Uterus (tissue), 4 donors: Measurements from ENCODE around the gene TICAM2. TPM values are rescaled to one million over a fixed set of nuclear protein-coding genes. Genes with fewer than 3 reads are reported as not detected.

Source experiments
- DNase-seq, 2 donors: peaks; one replicate each; pipeline ENCODE4 v3.0.0-alpha.2; 2019 to 2020
- H3K27ac ChIP-seq, 2 donors: fragments of 200-600 bp; sonication (generic); 1 replicate in 1 of 2; 2 replicates in 1 of 2; pipeline ENCODE4 v1.5.1; 2016 to 2018
- H3K27me3 ChIP-seq, 2 donors: fragments of 200-600 bp; sonication (generic); one replicate each; pipeline ENCODE4 v1.5.1; 2018 to 2019; ENCODE audit warnings: control low read depth in 1 of 2
- H3K36me3 ChIP-seq, 2 donors: fragments of 200-600 bp; sonication (generic); one replicate each; pipeline ENCODE4 v1.5.1; 2019; ENCODE audit warnings: control low read depth in 1 of 2
- H3K4me1 ChIP-seq, 2 donors: fragments of 200-600 bp; sonication (generic); one replicate each; pipeline ENCODE4 v1.5.1; 2018 to 2019; ENCODE audit warnings: control low read depth in 1 of 2
- H3K4me3 ChIP-seq, 2 donors: fragments of 200-600 bp; sonication (generic); 1 replicate in 1 of 2; 2 replicates in 1 of 2; pipeline ENCODE4 v1.5.1; 2018 to 2019; ENCODE audit warnings: mild to moderate bottlenecking in 1 of 2
- H3K9me3 ChIP-seq, 2 donors: fragments of 200-600 bp; sonication (generic); one replicate each; pipeline ENCODE4 v1.5.1; 2019; ENCODE audit warnings: control low read depth in 1 of 2
- CTCF ChIP-seq, 4 experiments: fragments of 200-600 bp in 2 of 4; fragments of 450-650 bp in 2 of 4; sonication (generic) in 2 of 4; IDR thresholded peaks; one replicate each; pipeline ENCODE4 v1.5.1; 2016 to 2019; ENCODE audit warnings: antibody characterized with exemption in 4 of 4, mild to moderate bottlenecking in 2 of 4, moderate library complexity in 1 of 4
- POLR2A ChIP-seq, 2 donors: fragments of 450-650 bp; IDR thresholded peaks; one replicate each; pipeline ENCODE4 v1.6.1; 2016; ENCODE audit warnings: antibody characterized with exemption in 2 of 2, mild to moderate bottlenecking in 1 of 2, moderate library complexity in 1 of 2
- intact Hi-C: fragments of 100-400 bp; cut with DNase I; formaldehyde crosslinking; loops from one replicate; pipeline ENCODE4 v1.15.1; 2023; ENCODE audit warnings: low total_unique reads
- total RNA-seq, 4 donors: library from RNA; depleted of rRNA in 3 of 4; stranded (reverse); fragments of >200 nt in 3 of 4; gene quantifications; one replicate each; pipeline versions ENCODE4 v1.1.0 to v1.2.4, GENCODE V29; 2014 to 2023
- donor health status: DM: yes; HTN: yes; CAD: no.

TICAM2 gene
- total RNA-seq, 4 donors from 2014 or later: 5.4 to 14.0 (median 13.5) TPM; not detected in 1

GRCh38 chr5:115634343-115635132 is 32.3 kb upstream of the TICAM2 start:
- TF ChIP-seq CTCF (IDR thresholded peaks at IDR 0.05) (peak; percentile 78 to 92 (median 85)), POLR2A (IDR thresholded peaks at IDR 0.05) (no peak)
- intact Hi-C loops: no loop called here
- peak; percentile 82 to 84 for DNase-seq
- H3K27ac ChIP-seq: peak overlapping the region; percentile 47 to 62
- no peaks in the 10 kb centered on the region for H3K4me1 ChIP-seq
- peak overlapping the region; percentile 5 to 24 for H3K4me3 ChIP-seq
- H3K9me3 ChIP-seq: no peaks in the 10 kb centered on the region
- H3K27me3 ChIP-seq: no peaks in the 10 kb centered on the region
- no peaks in the 10 kb centered on the region for H3K36me3 ChIP-seq

GRCh38 chr5:115629903-115630302 is 27.6 kb upstream of the TICAM2 start:
- Histone ChIP-seq H3K4me1 (no peaks in the 10 kb centered on the region), H3K4me3 (no peak overlapping the region), H3K9me3 (no peaks in the 10 kb centered on the region), H3K27ac (no peak overlapping the region), H3K36me3 (no peaks in the 10 kb centered on the region), H3K27me3 (no peaks in the 10 kb centered on the region)
- DNase-seq: no peak
- intact Hi-C loops: no loop called here
- TF ChIP-seq CTCF (IDR thresholded peaks at IDR 0.05) (no peak), POLR2A (IDR thresholded peaks at IDR 0.05) (no peak)

GRCh38 chr5:115627295-115627865 is 25.1 kb upstream of the TICAM2 start:
- no peaks in the 10 kb centered on the region for H3K36me3 ChIP-seq
- no peak for TF ChIP-seq CTCF (IDR thresholded peaks at IDR 0.05)
- TF ChIP-seq POLR2A (IDR thresholded peaks at IDR 0.05): no peak
- peaks cover 0 to 8% of the 10 kb centered on the region in 2 donors for H3K4me1 ChIP-seq
- H3K27me3 ChIP-seq: no peaks in the 10 kb centered on the region
- H3K27ac ChIP-seq: no peak overlapping the region
- no peak overlapping the region for H3K4me3 ChIP-seq
- intact Hi-C loops: no loop called here
- H3K9me3 ChIP-seq: no peaks in the 10 kb centered on the region
- no peak for DNase-seq

GRCh38 chr5:115626445-115626823 is 24.2 kb upstream of the TICAM2 start:
- TF ChIP-seq CTCF (IDR thresholded peaks at IDR 0.05) (no peak), POLR2A (IDR thresholded peaks at IDR 0.05) (no peak)
- intact Hi-C loops: no loop called here
- H3K36me3 ChIP-seq: no peaks in the 10 kb centered on the region

More at GRCh38 chr5:115626445-115626823, 24.2 kb upstream of the TICAM2 start:
- Histone ChIP-seq H3K27me3 (no peaks in the 10 kb centered on the region), H3K9me3 (no peaks in the 10 kb centered on the region), H3K4me1 (peaks cover 0 to 8% of the 10 kb centered on the region in 2 donors), H3K4me3 (peak overlapping the region; percentile 66 to 75), H3K27ac (peak overlapping the region; percentile 86 to 93)
- DNase-seq: no peak
